ENCODE measurements around the gene RPAP3.

- TF ChIP-seq CREB1 (CRISPR knock-in tag; IDR thresholded peaks at IDR 0.05) (no peak), TP53 (CRISPR knock-in tag; IDR thresholded peaks at IDR 0.05) (no peak)
- TF ChIP-seq, protein P1, sequence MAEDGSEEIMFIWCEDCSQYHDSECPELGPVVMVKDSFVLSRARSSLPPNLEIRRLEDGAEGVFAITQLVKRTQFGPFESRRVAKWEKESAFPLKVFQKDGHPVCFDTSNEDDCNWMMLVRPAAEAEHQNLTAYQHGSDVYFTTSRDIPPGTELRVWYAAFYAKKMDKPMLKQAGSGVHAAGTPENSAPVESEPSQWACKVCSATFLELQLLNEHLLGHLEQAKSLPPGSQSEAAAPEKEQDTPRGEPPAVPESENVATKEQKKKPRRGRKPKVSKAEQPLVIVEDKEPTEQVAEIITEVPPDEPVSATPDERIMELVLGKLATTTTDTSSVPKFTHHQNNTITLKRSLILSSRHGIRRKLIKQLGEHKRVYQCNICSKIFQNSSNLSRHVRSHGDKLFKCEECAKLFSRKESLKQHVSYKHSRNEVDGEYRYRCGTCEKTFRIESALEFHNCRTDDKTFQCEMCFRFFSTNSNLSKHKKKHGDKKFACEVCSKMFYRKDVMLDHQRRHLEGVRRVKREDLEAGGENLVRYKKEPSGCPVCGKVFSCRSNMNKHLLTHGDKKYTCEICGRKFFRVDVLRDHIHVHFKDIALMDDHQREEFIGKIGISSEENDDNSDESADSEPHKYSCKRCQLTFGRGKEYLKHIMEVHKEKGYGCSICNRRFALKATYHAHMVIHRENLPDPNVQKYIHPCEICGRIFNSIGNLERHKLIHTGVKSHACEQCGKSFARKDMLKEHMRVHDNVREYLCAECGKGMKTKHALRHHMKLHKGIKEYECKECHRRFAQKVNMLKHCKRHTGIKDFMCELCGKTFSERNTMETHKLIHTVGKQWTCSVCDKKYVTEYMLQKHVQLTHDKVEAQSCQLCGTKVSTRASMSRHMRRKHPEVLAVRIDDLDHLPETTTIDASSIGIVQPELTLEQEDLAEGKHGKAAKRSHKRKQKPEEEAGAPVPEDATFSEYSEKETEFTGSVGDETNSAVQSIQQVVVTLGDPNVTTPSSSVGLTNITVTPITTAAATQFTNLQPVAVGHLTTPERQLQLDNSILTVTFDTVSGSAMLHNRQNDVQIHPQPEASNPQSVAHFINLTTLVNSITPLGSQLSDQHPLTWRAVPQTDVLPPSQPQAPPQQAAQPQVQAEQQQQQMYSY (CRISPR knock-in tag; IDR thresholded peaks at IDR 0.05), result no peak
Observed at GRCh38 chr12:47700263-47700662, 5.6 kb downstream of the RPAP3 start.
